GM12878 (cell line): ENCODE data around the gene ABHD3. TPM values are rescaled to one million over a fixed set of nuclear protein-coding genes. Genes with fewer than 3 reads are reported as not detected.

Experiments used
- CHD1 ChIP-seq: IDR thresholded peaks from 2 replicates; pipeline ENCODE4 v1.6.1; 2012; ENCODE audit warnings: low read depth, low read length, improper control_type of control experiment
- CHD2 ChIP-seq: IDR thresholded peaks from 2 replicates; pipeline ENCODE4 v1.6.1; 2011; ENCODE audit warnings: low read depth, low read length, improper control_type of control experiment, borderline replicate concordance
- CREM ChIP-seq: IDR thresholded peaks from 2 replicates; pipeline ENCODE4 v1.6.1; 2014; ENCODE audit warnings: antibody characterized with exemption, low read depth
- E2F4 ChIP-seq: IDR thresholded peaks from 2 replicates; pipeline ENCODE4 v1.6.1; 2012; ENCODE audit warnings: low read depth, low read length, improper control_type of control experiment
- E4F1 ChIP-seq: fragments of 450-650 bp; IDR thresholded peaks from 2 replicates; pipeline ENCODE4 v1.6.1; 2018; ENCODE audit warnings: borderline replicate concordance, mild to moderate bottlenecking; ENCODE audit not compliant: partially characterized antibody
- EED ChIP-seq: sonication (generic); IDR thresholded peaks from 2 replicates; pipeline ENCODE4 v1.6.1; 2016; ENCODE audit warnings: antibody characterized with exemption, low read depth
- ESRRA ChIP-seq: IDR thresholded peaks from 2 replicates; pipeline ENCODE4 v1.6.1; 2012; ENCODE audit warnings: mild to moderate bottlenecking, low read length, improper control_type of control experiment
- HDAC6 ChIP-seq: fragments of 200-600 bp; sonication (generic); IDR thresholded peaks from one replicate; pipeline ENCODE4 v1.8.0; 2017; ENCODE audit warnings: antibody characterized with exemption; ENCODE audit not compliant: unreplicated experiment
- HSF1 ChIP-seq: fragments of 150-350 bp; IDR thresholded peaks from 2 replicates; pipeline ENCODE4 v1.6.1; 2014; ENCODE audit warnings: mild to moderate bottlenecking, low read depth, low read length
- IKZF1 ChIP-seq: fragments of 450-650 bp; conservative IDR thresholded peaks from 2 replicates; pipeline ENCODE4 v1.6.1; 2017; ENCODE audit warnings: antibody characterized with exemption, mild to moderate bottlenecking
- IRF5 ChIP-seq: fragments of 450-650 bp; IDR thresholded peaks from 2 replicates; pipeline ENCODE4 v1.6.1; 2017; ENCODE audit warnings: borderline replicate concordance
- JUNB ChIP-seq: IDR thresholded peaks from 2 replicates; pipeline ENCODE4 v1.6.1; 2016; ENCODE audit warnings: antibody characterized with exemption, mild to moderate bottlenecking
- LARP7 ChIP-seq: fragments of 450-650 bp; IDR thresholded peaks from 2 replicates; pipeline ENCODE4 v1.6.1; 2017; ENCODE audit warnings: mild to moderate bottlenecking
- MEF2A ChIP-seq: IDR thresholded peaks from 2 replicates; pipeline ENCODE4 v1.6.1; 2011; ENCODE audit warnings: low read depth, mild to moderate bottlenecking, low read length, moderate library complexity; ENCODE audit not compliant: insufficient read depth
- MEF2B ChIP-seq: fragments of 450-650 bp; IDR thresholded peaks from 2 replicates; pipeline ENCODE4 v1.6.1; 2018; ENCODE audit warnings: mild to moderate bottlenecking, moderate library complexity; ENCODE audit not compliant: partially characterized antibody, poor library complexity, severe bottlenecking
- MYB ChIP-seq: fragments of 150-350 bp; IDR thresholded peaks from 2 replicates; pipeline ENCODE4 v1.6.1; 2014; ENCODE audit warnings: mild to moderate bottlenecking, low read depth, low read length, borderline replicate concordance
- NFIC ChIP-seq: IDR thresholded peaks from 2 replicates; pipeline ENCODE4 v1.6.1; 2012; ENCODE audit warnings: low read depth, mild to moderate bottlenecking, inconsistent platforms, low read length, moderate library complexity
- NR2F1 ChIP-seq: fragments of 450-650 bp; conservative IDR thresholded peaks from 2 replicates; pipeline ENCODE4 v1.6.1; 2017; ENCODE audit warnings: mild to moderate bottlenecking
- POLR2A ChIP-seq: IDR thresholded peaks from 2 replicates; pipeline ENCODE4 v1.6.1; 2011; ENCODE audit warnings: low read depth, mild to moderate bottlenecking, low read length
- RBBP5 ChIP-seq: fragments of 200-600 bp; sonication (generic); conservative IDR thresholded peaks from 2 replicates; pipeline ENCODE4 v1.6.1; 2016
- RFX5 ChIP-seq: IDR thresholded peaks from 2 replicates; pipeline ENCODE4 v1.6.1; 2011; ENCODE audit warnings: low read depth, low read length, improper control_type of control experiment
- SMAD5 ChIP-seq: IDR thresholded peaks from 2 replicates; pipeline ENCODE4 v1.6.1; 2016; ENCODE audit warnings: antibody characterized with exemption, low read depth
- SREBF2 ChIP-seq: IDR thresholded peaks from 2 replicates; pipeline ENCODE4 v1.6.1; 2012; ENCODE audit warnings: mild to moderate bottlenecking, low read length
- STAT3 ChIP-seq: IDR thresholded peaks from 2 replicates; pipeline ENCODE4 v1.6.1; 2011; ENCODE audit warnings: low read depth, low read length, improper control_type of control experiment
- TCF7 ChIP-seq: IDR thresholded peaks from 2 replicates; pipeline ENCODE4 v1.6.1; 2014; ENCODE audit warnings: antibody characterized with exemption, borderline replicate concordance
- YBX1 ChIP-seq: fragments of 450-650 bp; IDR thresholded peaks from 2 replicates; pipeline ENCODE4 v1.6.1; 2016; ENCODE audit warnings: antibody characterized with exemption
- YY1 ChIP-seq: IDR thresholded peaks from 2 replicates; pipeline ENCODE4 v1.6.1; 2011; ENCODE audit warnings: low read depth, mild to moderate bottlenecking, low read length
- ZNF622 ChIP-seq: fragments of 450-650 bp; IDR thresholded peaks from 2 replicates; pipeline ENCODE4 v1.6.1; 2017; ENCODE audit warnings: mild to moderate bottlenecking, inconsistent platforms
- polyA plus RNA-seq, 11 experiments: library from polyadenylated mRNA; depleted of rRNA in 4 of 11; unstranded in 6 of 11; stranded (reverse) in 5 of 11; fragments of >200 nt; fragmentation: Nextera tagmentation in 4 of 11; fragmentation: Illumina TruSeq in 1 of 11; extraction: Ambion mirVana in 4 of 11; extraction: Trizol in 1 of 11; gene quantifications; 1 replicate in 1 of 11; 2 replicates in 10 of 11; pipeline versions ENCODE4 v1.2.1 to v1.2.3, GENCODE V29; 2011 to 2016; ENCODE audit warnings: inconsistent platforms in 2 of 11, missing spikeins in 2 of 11, low read depth in 1 of 11
- total RNA-seq, 4 experiments: library from RNA; depleted of rRNA in 3 of 4; stranded (reverse); fragments of >200 nt in 3 of 4; fragmentation: Illumina TruSeq in 1 of 4; extraction: Trizol in 1 of 4; gene quantifications; 2 replicates each; pipeline versions ENCODE4 v1.2.1 to v1.2.3, GENCODE V29; 2013 to 2021

Gene ABHD3
- total and polyA plus RNA-seq, 10 of the 15 experiments (the other 5 are each of a cell fraction or from before 2014, with no cell fraction given): 4.9 to 49.8 (median 18.3) TPM

DNA sequence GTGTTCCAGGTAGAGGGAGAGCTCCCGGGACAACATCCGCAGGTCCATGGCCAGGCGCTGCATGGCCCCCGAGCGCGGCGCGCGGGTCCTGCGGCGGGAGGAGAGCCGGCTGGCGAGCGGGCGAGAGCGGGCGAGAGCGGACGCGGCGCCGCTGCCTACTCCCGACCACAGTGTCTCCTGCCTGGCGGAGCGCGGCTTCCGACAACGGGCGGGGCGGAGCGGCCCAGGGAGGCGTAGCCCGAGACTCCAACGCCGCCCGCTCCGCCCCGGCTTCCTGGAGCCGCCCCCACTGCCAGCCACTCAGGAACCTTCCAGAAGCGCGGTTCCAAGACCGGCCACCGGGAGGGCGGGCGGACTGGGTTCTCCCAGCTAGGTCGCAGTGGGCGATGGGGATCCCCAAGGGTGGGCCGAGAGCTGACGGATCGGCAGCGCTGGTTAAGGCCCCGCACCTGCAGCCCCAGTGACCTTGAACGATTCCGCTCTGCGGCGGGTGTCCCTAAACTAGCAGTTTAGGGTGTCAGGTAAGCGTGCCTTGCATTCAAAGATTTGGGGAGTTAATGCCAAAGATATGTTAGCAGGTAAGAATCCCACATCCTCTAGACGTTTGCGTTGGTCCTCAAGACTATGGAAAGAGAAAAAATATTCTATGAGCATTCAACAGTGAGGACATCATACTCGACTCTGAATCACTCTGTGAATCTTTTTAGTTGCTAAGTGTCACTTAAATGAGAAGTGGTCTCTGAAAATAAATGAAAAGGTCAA lies at the start of gene ABHD3 (continued):
- TF ChIP-seq E4F1: no peak
- no peak for TF ChIP-seq SMAD5
- no peak for TF ChIP-seq JUNB
- no peak for TF ChIP-seq ZNF622
- 0 out of 2 replicates have a peak, but pooled peaks have one; percentile 25 for TF ChIP-seq CHD2
- peak; percentile 61; the same call in 1 of the 2 replicates for TF ChIP-seq LARP7
- peak; percentile 7; the same call in 1 of the 2 replicates for TF ChIP-seq YY1
- no peak for TF ChIP-seq MYB
- TF ChIP-seq YBX1: no peak
- peak; percentile 44; the same call in 1 of the 2 replicates for TF ChIP-seq NR2F1
- TF ChIP-seq MEF2A: no peak
- no peak for TF ChIP-seq NFIC
- TF ChIP-seq E2F4: no peak
- TF ChIP-seq IKZF1: peak; percentile 81
- TF ChIP-seq CHD1: no peak
- no peak for TF ChIP-seq HDAC6
- no peak for TF ChIP-seq IRF5
- TF ChIP-seq EED: peak; percentile 78
- no peak for TF ChIP-seq SREBF2
- peak; percentile 43; the same call in 1 of the 2 replicates for TF ChIP-seq CREM
- TF ChIP-seq RBBP5: no peak
- TF ChIP-seq TCF7: no peak
- no peak for TF ChIP-seq STAT3
- TF ChIP-seq HSF1: peak; percentile 98
- TF ChIP-seq POLR2A: peak; percentile 96
- no peak for TF ChIP-seq MEF2B
- TF ChIP-seq ESRRA: peak; percentile 67; the same call in 1 of the 2 replicates
- TF ChIP-seq RFX5: no peak
